Measurements from ENCODE around the gene ZBTB5.

GRCh38 chr9:37428345-37428744 lies 36.9 kb downstream of the ZBTB5 start:
- TF ChIP-seq SMAD3 (CRISPR knock-in tag; conservative IDR thresholded peaks at IDR 0.05) (no peak), SP1 (CRISPR knock-in tag; IDR thresholded peaks at IDR 0.05) (no peak), HDAC6 (IDR thresholded peaks at IDR 0.05; ENCODE audit: low read depth, low read length) (no peak), CTCF (IDR thresholded peaks at IDR 0.05 in 2 of 3, conservative IDR thresholded peaks at IDR 0.05 in 1 of 3; ENCODE audit: insufficient read depth in 2 of 3, low read depth in 1 of 3, low read length in 3 of 3) (no peak), EZH2 (IDR thresholded peaks at IDR 0.05; ENCODE audit: borderline replicate concordance, low read depth, low read length) (no peak), RBFOX2 (IDR thresholded peaks at IDR 0.05; ENCODE audit: low read depth, low read length) (peak; percentile 59)
- TF ChIP-seq, protein P1, sequence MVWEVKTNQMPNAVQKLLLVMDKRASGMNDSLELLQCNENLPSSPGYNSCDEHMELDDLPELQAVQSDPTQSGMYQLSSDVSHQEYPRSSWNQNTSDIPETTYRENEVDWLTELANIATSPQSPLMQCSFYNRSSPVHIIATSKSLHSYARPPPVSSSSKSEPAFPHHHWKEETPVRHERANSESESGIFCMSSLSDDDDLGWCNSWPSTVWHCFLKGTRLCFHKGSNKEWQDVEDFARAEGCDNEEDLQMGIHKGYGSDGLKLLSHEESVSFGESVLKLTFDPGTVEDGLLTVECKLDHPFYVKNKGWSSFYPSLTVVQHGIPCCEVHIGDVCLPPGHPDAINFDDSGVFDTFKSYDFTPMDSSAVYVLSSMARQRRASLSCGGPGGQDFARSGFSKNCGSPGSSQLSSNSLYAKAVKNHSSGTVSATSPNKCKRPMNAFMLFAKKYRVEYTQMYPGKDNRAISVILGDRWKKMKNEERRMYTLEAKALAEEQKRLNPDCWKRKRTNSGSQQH (CRISPR knock-in tag; IDR thresholded peaks at IDR 0.05), result no peak

All from K562 (cell line).